Prostate gland (tissue), 2 donors: ENCODE measurements around the gene HMGCS2.

Experiments used
- CTCF ChIP-seq, 4 experiments: fragments of 200-600 bp in 2 of 4; fragments of 450-650 bp in 2 of 4; sonication (generic) in 2 of 4; IDR thresholded peaks; 1 replicate in 3 of 4; 2 replicates in 1 of 4; pipeline ENCODE4 v1.5.1; 2016 to 2019; ENCODE audit warnings: antibody characterized with exemption in 4 of 4, mild to moderate bottlenecking in 2 of 4, moderate library complexity in 2 of 4
- POLR2A ChIP-seq: fragments of 450-650 bp; IDR thresholded peaks from one replicate; pipeline ENCODE4 v1.6.1; 2016; ENCODE audit warnings: antibody characterized with exemption, mild to moderate bottlenecking

- TF ChIP-seq CTCF (IDR thresholded peaks at IDR 0.05) = no peak
- TF ChIP-seq POLR2A = no peak
Measured at GRCh38 chr1:119787776-119788175, 19.1 kb upstream of the HMGCS2 start.
